ENCODE results near the gene FES.
"Not testable (repeated sequence)": the region's sequence is repeated elsewhere in the genome, so short reads cannot be mapped to it uniquely, and the experiment has no call there.

Gene FES

GRCh38 chr15:90862487-90862886, 21.8 kb upstream of the FES start:
- DNase-seq: no peak

DNA sequence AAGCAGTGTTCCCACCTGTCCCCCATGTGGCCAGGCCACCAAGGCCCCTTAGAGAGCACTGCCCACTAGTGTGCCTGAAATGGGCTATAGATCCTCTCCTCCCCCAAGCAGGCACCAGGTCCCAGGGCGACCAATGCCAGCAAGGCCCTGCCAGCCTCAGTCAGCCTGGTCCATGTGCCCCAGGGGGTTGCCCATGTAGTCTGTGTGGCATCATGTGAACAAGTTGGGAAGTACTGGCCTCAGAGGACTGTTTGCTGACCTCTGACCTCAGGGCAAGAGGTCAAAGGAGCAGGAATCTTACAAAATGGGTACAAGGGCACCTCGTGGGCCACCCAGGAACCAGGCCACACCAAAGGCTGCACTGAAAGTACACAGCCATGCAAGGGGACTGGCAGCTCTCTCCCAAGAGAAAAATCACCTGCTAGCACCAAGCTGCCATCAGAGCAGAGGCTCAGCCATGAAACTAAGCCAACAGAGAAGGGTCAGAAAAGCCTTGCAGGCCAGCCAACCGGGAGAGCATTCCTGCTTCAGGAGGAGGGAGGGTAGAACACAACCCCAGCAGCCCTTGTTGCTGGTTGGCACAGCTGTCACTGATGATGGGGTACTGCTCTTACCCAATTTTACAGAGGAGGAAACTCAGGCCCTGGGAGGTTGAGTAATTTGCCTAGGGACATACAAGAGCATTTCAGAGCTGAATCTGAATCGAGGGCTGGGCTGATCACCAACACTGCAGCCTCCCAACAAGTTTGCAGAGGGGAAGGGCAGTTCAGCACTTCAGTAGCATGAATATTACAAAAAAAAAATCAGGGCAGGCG, 21.1 kb upstream of the FES start:
- DNase-seq: no peak

DNA sequence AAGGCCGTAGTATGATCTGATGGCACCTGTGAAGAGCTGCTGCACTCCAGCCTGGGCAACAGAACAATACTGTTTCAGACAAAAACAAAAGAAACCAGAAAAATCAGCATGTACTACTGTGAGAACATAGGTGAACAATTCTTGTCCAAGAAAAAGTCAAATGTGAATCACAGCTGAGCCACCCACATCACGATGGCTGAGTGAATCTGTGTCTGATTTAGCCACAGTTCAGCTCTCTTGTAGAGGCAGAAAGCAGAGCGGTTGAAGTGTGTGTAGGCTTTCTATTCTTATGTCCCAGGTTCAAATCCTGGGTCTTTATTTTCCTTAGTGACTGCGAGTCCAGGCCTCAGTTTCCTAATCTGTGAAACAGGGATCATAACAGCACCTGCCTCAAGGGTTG, 20.3 kb upstream of the FES start:
- no peak for DNase-seq

- DNase-seq: no peak
Measured at GRCh38 chr15:90864507-90864906, 19.8 kb upstream of the FES start.

- no peak for DNase-seq
Measured at GRCh38 chr15:90865702-90866101, 18.6 kb upstream of the FES start.

GRCh38 chr15:90866161-90866715, 18.1 kb upstream of the FES start:
- no peak for DNase-seq

- DNase-seq: no peak
Measured at GRCh38 chr15:90866800-90867199, 17.5 kb upstream of the FES start.

DNA sequence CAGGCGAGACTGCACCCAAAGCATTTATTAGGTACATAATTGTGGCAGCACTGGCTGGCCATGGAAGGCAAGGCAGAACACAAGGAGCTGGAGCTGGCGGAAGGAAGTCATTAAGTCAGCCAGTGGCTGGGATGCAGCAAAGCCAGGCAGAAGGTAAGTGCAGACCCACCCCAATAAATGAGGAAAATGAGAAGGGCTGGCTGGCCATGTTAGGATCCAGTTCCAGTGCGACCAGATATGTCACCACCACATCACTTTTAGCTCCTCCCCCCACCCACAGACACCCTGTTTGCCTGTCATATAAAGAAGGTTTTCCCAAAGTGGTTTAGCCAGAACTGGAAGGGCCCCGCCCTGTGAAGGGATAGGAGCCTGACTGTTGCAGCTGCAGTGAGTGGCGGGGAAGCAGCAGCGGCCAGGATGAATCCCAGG, 16.0 kb upstream of the FES start, which contains the start of gene FURIN:
TSS of gene FURIN (plus strand) at position 328 of the 429 bp plus-strand sequence. CDS start 7,153 bp downstream, outside the sequence.
- no peak for DNase-seq

DNA sequence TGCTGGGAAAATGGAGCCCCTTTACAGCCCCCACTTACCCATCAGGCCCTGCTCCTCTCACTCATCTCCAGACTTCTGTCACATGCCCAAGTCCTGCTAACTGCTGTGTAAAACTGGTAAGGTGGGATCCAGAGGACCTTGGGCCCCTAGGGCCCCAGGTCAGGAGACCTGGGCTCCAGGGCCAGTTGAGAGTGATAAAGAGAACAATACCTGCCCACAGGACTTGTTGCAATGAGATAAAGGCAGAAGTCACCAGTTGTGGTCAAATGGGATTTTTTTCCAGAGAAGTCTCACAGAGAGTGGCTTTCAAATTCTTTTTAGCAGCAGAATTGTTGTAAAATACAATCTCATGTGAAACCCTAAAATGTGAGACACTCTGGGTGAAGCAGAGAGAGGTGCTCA, 15.2 kb upstream of the FES start:
- no peak for DNase-seq

DNA sequence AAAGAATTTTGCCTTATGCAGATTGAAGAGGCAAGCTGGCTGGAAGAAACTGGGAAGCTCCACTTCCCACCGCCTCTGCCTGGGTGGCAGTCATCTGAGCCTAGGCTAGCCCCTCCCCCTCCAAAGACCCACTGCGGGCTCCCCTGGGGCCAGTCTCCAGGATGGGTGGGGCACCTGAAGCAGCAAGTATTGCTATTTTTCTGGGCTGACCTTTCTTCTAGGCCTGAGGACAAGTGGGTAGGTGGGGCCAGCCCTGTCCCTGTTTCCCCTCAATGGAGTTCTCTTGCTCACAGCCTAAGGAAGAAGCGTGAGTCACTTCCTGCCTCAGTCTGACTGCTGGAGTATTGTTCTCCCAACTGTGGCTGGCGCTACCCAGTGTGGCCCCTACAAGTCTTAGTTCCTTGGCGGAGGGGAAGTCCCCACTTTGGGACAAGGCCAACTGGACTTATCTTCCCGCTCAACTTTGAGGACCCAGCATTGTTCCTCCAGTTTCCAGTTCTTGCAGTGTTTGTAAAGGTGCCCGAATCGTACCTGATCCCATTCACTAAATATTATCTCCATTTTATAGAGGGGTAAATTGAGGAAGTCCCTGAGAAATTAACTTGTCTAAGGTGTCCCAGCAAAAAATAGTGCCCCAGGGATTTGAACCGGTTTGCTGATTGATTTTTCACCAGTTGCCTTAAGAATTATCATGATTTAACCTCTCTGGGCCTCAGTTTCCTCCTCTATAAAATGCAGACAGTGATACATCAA, 14.5 kb upstream of the FES start:
- DNase-seq: no peak

DNA sequence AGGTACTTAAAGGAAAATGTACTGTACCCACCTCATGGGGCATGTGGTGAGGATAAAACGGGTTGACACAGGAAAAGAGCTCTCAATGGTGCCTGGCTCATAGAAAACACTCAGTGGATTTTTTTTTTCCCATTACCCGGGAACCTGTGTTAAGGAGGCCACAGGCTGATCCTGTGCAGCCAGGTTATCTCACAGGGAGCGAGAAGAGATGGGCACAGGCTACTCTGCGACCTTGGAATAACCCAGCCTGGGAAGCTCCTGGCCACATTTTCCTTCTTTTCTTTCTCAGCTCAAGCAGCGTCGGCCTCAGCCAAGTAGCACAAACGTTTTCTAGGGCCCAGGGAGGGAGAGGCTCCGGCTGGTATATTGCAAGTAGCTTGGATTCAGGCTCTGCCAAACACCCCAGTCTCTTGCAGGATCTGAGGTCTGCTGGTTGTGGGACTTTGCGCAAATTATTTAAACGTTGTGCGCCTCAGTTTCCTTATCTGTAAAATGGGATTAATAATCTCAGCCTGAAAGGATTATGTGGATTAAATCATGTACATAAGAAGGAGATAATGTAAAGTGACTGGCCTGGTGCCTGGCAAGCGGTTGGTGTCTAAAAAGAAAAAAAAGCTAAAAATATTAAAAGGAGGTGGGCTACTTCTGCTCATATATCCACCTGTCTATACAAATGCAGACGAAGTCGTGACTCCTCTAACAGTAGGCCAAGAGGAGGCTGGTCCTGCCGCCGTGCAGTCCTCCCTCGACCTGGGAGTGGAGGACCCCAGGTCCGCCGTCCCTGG, 13.8 kb upstream of the FES start:
- DNase-seq: no peak

- DNase-seq: no peak
Measured at GRCh38 chr15:90871139-90871715, 13.1 kb upstream of the FES start.

DNA sequence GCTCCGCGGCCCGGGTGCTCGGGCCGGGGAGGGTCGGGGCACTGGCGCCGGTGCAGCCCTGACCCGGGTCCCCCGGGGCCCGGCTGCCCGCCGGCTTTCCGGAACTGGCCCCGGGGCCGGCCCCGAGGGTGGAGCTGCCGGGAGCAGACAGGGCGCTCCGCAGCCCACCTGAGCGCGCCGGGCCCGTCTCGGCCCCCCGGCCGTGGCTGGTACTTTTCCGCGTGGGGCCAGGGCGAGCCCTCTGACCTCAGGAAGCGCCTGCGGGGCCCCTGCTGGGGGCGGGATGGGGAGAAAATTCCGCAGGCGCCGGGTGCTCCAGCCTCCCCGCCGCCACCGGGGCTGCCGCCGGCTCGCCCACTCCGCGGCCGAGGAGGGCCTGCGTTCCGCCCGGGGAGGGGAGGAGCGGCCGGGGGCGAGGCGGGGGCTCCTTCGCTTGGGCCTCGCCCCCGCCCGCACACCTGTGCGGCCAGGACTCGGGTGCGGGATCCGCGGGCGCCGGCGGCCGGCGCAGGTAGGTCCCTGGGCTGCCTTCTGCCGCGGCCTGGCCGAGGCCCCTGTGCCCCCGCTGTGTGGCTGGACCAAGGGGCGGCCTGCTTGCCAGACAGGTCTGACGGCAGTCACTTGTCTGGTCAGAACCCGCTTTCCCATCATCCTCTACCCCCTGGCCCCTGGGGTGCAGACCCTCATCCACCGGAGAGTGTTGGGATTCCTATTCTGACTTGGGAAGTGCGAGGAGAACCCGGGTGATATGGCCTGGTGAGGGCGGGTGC, 12.4 kb upstream of the FES start:
- no peak for DNase-seq

DNA sequence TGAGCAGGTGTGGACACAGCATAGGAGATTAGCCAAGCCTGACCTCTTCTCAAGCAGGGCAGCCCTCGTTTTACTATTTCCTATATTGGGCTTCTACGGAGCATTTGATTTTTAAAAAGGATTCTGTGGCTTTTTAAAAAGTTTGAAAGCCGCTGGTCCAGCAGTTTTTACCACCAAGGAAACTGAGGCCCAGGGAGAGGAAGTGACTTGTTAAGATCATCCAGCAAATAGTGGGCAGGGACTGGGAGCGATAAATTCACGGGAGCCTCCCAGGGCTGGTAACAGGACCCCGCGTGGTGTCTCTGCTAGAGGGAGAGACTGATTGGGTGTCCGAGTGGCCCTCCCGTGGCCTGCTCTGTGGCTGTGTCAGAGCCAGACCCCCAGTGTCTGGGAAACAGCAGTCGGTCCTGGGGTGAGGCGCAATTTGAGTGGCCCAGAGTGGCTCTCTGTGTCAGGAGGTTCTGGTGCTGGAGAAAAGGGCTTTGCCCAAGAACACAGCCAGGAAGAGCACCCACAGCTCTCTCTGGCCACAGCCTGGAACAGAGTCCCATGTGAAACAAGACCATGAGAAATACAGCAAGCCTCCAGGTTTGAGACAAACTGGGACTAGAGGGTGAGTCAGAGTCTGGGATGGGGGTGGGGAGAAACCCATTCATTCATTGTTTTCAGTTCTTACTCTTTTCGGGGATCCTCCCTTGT, 11.7 kb upstream of the FES start:
- no peak for DNase-seq

DNA sequence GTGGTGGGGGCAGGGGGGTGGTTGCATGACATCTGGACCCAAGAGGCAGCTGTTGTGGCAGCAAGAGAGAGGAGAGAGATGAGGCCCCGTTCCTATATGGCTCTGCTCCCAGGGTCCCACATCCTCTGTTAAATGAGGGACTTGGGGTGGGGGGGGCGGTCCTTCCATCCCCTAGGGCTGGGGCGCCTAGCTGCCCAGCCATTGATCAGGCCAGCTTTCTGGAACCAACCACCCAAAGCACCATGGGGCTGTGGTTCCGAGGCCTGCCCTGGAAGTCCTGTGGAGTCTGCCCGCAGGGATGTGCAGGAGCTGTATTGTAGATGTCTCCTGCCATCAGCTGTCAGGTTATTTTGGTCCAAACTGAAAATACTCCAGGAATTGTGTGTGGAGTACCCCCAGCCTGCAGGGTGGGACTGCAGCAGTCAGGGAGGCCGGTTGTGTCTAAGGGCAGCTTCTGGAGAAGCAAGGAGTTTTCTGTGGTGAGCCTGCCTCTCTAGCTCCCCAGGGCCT, 10.8 kb upstream of the FES start:
- no peak for DNase-seq

DNA sequence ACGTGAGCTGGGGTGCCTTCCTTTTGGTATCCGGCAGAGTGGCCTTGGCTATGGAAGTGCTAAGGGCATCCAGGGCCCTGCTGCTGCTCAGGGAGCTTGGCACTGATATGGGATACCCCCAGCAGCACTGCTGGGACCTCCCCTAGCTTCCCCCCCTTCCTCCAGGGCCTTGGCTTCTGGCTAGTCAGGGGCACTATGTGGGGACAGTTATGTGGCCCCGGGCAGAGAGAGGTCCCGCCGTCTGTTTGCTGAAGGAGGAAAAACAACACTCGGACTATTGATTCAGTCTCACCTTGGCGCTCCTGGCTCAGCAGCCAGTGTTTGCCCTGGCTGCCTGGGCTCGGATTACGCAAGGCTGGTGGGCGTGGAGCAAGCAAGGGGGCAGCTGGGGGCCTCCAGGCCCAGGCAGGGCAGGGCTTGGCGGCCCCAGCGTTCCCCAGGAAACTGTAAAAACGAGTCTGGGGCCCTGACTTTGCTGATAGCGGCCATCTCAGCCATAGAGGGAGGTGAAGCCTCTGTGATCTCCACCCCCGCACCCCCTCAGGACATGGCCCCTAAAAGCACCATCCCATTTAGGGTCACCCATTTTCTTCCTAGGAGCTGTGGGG, 10.2 kb upstream of the FES start:
- DNase-seq: no peak

GRCh38 chr15:90874986-90875385, 9.3 kb upstream of the FES start:
- not testable (repeated sequence) for DNase-seq

DNA sequence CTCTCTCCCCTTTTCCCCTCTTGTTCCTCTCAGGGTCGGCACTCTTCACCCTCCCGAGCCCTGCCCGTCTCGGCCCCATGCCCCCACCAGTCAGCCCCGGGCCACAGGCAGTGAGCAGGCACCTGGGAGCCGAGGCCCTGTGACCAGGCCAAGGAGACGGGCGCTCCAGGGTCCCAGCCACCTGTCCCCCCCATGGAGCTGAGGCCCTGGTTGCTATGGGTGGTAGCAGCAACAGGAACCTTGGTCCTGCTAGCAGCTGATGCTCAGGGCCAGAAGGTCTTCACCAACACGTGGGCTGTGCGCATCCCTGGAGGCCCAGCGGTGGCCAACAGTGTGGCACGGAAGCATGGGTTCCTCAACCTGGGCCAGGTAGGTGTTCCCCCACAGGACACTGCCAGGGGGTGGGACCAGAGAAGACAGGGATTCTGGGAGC, 8.7 kb upstream of the FES start:
- DNase-seq: no peak

DNA sequence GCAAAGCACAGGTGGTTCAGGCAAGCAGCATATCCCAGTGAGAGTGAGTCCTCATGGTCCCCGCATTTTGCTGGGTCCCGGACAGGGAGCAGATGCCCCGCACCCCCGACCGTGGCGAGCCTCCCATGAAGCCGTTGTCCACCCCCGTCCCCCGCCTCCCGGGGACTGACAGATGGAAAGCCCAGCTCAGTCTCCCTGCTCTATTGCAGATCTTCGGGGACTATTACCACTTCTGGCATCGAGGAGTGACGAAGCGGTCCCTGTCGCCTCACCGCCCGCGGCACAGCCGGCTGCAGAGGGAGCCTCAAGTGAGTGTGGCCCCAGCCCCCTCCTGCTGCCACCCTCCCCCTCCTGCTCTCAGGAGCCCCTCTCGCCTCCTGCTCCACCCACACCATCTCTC, 8.3 kb upstream of the FES start:
- DNase-seq: no peak

- no peak for DNase-seq
Measured at GRCh38 chr15:90876512-90877170, 7.7 kb upstream of the FES start.

All from NCI-H1048 (cell line).